NOMO-1 (cell line): ENCODE measurements around the gene CD8B2.
"Not testable (repeated sequence)": the region's sequence is repeated elsewhere in the genome, so short reads cannot be mapped to it uniquely, and the experiment has no call there.

Experiments
- DNase-seq, 2 experiments: peaks; one replicate each; lab custom pipeline; 2025; ENCODE audit not compliant: unreplicated experiment in 2 of 2; lab: John Stamatoyannopoulos, UW

Gene CD8B2

DNA sequence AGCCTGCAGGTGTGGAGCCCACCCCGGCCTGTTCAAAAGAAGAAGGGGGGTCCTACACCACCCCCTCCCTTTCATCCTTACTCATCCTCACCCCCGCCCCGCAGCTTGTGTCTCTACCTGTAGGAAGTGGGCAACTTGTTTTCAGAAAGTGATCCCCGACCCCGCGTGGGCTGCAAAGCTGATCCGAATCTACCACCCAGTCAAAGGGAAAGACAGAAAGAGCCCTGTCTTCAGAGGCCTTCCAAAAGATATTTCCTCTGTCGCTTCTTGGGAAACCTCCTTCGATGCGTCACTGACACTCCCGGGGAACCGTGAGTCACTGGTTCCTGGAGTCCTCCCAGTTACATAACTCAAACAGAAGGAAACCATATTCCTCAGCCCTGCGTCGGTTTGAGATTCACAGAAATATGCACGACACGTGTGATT is 24.3 kb downstream of the CD8B2 start:
- peak in 1 of 2 experiments; percentile 29 for DNase-seq

DNA sequence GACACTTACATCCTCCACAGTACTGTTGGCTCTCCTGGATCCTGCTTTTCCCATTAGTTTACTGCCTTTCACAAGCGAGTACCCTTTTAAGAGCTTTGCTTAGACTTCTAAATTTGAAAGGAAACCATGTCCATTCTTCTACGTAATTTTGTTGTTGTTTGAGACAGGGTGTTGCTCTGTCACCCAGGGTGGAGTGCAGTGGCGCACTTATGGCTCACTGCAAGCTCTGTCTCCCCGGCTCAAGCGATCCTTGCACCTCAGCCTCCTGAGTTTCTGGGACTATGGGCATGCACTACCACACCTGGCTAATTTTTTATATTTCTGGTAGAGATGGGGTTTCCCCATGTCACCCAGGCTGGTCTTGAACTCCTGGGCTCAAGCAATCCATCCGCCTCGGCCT is 24.8 kb downstream of the CD8B2 start:
- not testable (repeated sequence) for DNase-seq

DNA sequence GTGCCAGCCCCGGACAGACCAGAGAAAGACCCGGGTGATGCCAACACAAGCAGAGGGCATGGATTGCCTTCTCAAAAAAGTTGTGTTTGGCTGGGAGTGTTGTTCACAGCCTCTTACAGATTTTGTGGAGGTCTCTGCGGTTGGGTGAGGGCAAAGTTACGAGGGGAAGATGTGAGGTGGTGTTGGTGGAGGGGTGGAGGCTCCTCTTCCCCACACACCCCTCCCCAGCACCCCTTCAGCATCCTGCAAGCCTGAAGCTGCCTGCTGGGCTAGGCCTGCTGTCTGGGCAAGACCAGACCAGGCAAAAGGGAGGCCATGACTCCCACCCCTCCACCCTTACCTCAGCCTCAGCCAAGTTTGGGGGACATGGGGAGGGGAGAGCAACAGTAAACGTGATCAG is 26.2 kb downstream of the CD8B2 start:
- DNase-seq = not testable (repeated sequence)

DNA sequence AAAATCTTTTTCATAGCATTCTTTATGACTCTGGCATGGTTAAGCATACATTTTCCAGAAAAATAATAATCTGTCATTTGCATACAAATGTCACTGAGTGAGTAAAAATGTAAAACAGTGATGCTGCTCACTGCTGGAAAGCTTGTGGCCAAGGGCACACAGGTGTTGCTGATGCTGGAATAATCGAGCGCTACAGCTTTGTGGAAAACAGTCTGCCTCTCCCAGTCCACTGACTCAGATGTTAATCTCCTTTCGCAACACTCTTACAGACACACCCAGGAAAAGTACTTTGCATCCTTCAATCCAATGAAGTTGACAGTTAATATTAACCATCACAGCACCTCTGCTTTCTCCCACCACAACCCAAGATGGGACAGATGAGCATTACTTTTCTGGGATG is 27.7 kb downstream of the CD8B2 start:
- DNase-seq = not testable (repeated sequence)

DNA sequence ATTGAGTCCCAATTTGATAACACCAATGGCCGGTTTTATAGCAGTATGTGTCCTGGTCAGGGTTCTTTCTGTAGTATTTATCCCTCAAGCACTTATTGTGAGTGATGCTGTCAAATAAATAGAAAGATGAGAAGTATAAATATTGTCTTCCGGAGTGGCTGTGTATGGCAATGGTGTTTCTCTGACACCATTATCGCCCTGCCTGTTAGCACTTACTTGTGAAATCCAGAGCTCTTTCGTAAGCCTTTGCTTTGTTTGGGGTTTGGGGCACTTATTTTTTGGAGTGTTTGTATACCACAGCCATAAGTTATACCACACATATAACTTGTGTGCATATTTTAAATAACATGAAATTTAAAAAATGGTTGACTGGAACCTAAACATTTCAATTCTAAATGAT is 29.3 kb downstream of the CD8B2 start:
- peak; percentile 19 to 24 for DNase-seq

DNA sequence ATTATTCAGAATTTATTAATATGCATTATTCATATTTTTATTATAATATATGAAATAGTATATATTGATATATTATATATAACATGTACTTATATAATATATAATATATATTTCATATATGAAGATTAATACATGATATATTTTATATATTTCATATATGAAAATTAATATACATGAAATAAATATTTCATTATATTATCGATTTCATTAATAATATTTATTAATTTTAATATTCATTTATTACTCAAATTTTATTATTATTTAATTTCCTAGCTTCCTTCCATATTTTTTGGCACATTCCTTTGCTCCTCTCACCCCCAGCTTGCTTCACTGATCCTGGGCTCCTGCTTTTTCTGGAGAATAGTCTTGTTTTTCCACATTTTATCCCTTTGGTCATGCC is 29.7 kb downstream of the CD8B2 start:
- DNase-seq = no peak

DNA sequence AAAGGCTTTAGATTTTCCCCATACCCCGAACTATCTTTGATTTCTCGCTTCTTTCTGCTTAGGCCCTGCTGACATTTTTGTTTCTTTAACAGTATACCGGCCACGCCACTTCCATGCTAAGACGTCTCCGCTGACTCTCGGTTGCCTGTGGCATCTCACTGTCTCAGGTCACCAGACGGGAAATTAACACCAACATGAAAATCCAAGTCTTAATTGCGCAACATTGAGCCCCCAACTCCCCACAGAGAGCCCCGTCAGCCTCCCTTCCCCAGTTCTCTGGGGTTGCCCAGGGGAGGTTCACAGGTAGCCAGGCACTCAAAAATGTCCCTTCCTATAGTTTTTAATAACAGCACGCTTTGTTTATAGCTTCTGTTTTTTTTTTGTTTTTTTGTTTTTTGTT is 30.2 kb downstream of the CD8B2 start:
- DNase-seq = no peak

DNA sequence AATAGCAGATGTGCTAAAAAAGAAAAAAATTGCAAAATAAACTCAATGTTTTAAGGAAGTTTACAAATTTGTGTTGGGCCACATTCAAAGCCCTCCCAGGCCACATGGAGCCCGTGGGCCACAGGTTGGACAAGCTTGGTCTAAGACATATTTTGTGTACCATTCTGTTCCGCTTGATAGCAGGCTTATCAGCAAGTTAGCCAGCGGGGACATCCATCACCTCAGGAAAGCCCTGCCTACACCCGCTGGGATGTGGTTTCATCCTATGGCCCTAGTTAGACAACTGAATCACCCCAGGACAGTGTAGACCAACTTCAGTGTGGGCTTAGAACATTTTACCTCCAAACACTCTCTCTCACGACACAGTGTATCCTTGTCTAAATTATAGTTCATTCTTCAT is 32.6 kb downstream of the CD8B2 start:
- no peak for DNase-seq

DNA sequence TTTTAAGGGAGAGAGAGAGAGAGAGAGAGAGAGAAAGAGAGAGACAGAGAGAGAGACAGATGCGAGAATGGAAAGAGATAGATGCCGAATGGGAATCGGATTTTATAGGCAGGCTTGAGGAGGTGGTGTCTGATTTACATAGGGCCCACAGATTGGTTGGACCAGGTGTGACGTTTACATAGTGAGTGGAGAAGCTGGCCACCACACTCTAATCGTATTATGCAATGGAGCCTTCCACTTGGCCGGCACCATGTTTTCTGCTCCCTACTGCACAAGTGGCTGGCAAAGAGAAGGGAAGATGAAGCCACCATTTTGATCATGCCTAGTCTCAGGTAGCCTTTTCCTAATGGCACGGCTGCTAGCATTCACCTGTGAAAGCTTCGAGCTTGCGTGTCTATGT is 33.9 kb downstream of the CD8B2 start:
- DNase-seq = no peak

DNA sequence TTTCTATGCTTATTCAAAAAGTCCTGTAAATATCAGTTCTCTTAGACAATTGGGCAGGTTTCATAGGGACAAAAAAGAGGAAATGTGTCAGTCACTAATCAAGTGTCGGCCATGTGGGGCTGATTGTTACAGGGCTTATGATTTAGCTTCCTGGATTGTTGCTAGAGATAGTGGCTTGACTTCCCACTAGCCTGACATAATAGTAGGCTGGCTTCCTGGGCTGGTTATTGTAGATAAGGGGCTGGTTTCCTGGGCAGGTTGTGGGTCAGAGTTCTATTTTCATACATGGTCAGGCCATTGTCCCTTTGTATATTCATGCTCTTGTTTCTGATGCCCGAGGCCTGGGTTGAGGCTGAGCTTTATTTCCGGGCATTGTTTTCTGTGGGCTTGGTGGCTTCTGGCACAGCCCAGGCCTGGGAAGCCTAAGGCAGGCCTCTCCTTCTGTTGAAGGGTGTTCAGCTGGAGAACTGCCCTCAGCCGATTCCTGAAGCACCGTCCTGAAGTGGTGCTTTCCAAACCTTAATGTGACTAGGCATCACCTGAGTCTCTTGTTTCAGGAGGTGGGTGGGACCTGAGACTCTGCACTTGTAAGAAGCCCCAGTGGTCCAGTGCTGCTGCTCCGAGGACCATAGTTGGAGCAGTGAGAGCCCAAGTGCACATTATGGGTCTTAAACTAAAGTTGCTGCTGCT is 37.0 kb downstream of the CD8B2 start:
- no peak for DNase-seq

DNA sequence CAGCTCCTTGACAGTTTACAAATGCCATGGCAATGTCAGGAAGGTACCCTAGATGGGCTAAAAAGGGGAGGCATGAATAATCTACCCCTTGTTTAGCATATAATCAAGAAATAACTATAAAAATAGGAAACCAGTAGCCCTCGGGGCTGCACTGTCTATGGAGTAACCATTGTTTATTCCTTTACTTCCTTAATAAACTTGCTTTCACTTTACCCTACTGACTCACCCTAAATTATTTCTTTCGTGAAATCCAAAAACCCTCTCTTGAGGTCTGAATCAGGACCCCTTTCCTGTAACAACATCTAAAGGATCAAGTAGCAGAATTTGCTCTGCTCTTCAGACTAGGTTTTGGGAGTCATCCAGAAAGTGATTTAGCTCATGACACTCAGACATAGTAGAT is 43.7 kb downstream of the CD8B2 start:
- DNase-seq = peak in 1 of 2 experiments; percentile 8

DNA sequence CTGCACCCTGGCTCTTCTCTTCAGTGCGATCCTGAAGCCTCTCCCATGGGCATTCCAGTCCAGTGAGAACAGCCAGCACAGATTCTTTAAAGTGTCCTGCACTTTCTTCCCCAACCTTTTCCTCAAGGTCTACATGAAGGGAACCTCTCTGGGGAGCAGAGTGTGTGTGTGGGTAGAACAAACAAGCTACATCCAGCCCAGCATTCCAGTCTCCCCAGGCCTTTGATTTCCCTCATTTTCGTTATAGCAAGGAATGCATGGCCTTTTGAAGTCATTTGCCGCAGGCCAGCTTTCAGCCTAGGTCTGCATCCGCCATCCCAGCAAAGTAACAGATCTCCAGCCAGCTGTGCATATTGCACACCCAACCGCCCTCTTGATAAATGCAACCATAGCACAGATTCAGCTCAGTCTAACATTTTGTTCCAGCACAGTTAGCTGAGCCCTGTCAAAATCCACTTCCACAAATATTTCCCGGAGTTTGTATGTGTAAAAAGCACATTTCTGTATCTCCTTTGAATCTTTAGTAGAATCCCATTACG is 44.6 kb downstream of the CD8B2 start:
- DNase-seq = no peak

DNA sequence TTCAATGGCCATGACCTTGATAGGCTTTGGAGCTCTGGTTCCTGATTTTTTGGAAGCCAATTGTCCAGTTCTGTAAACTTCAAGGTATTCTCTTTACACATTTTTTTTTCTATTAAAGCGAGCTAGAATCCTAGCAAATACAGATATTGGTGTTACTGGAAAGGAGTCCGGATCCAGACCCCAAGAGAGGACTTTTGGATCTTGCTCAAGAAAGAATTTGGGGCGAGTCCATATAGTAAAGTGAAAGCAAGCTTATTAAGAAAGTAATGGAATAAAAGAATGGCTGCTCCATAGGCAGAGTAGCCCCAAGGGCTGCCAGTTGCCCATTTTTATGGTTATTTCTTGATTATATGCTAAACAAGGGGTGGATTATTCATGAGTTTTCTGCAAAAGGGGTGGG is 45.1 kb downstream of the CD8B2 start:
- DNase-seq = no peak

DNA sequence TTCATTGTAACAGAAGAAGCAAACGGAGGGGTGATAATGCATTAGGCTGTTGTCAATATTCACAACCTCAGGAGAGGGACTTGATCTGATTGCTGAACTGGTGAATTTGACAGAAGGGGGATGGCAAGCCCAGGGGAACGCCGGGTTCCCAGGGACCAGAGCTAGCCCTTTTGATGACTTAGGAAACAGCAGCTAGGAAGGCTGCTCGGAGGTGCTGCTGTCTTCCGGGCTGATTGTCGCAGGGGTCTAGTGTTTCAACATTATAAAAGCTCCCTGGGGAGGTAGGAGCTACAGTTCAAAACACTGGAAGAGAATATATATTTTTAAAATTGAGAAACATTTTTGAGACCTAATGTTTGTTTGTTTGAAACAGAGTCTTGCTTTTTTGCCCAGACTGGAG is 47.3 kb downstream of the CD8B2 start:
- DNase-seq = no peak

DNA sequence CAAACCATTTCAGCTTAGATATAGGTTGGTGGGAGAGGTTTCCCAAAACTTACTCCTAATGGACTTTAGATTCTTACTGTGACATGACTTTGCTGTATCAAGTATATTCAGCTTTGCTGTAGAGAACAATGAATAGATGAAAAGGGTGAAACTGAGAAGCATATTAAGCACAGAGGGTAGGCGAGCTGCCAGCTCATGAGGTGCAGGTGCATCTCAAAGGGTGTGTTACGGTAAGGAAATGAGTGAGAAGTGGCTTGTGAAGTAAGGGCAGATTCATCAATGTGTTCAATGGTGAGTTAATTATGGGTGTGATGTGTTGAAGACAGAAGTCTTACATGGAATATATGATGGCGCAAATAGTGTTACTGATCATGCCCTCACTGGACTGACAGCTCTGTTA is 49.3 kb downstream of the CD8B2 start:
- no peak for DNase-seq

DNA sequence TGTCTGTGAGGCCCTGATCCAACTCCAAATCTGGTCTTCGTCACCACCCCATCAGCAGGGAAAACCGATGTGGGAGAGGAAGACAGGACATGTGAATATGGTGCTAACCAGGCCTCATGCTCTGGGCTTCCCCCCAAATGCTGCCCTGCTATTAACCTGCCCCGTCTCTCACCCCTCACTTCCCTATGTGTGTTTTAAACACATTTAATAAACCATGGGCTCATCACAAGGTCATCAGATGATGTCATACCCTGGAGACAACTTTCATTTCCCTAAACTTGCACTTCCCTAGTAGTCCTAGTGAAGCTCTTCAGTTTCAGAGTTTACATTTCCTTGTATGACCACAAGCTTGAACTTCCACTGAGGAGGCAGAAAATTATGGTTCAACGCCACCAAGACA is 49.9 kb downstream of the CD8B2 start:
- DNase-seq = peak; percentile 73 to 95

DNA sequence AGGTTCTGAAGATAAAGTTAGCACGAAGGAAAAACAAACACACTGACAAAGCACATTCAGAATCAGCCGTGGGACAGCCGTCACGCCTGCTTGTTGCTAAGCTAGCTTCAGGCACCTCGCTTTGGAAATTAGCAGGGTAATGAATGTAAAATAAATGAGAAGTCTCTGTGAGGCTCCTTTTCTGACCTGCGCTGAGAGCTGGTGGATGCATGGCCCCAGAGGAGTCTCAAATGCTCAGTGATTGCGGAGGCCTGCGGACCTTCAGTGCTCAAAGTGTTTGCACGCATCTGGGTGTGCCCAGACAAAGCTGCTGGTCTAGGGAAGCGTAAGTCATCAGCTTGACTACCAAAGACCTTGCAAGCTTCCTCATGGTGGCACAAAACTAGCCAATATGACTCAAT is 50.6 kb downstream of the CD8B2 start:
- peak in 1 of 2 experiments; percentile 31 for DNase-seq

DNA sequence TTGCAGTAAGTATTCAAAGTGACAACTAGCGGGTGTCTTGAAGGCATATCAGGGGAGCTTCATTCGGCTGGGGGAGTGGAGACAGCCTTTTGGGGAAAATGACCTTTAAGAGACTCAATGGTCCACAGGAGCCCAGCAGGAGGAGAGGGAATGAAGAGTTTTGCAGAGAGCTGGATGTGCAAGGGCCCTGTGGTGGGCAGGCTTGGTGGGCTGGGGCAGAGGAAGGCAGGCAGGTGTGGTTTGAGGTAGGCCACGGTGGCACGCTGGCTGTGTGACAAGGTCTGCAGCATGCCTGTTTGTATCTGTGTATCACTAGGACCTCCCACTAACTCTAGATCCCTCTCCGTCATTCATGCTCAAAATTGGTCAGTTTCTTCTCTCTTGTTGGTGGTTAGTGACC is 53.7 kb downstream of the CD8B2 start:
- no peak for DNase-seq

DNA sequence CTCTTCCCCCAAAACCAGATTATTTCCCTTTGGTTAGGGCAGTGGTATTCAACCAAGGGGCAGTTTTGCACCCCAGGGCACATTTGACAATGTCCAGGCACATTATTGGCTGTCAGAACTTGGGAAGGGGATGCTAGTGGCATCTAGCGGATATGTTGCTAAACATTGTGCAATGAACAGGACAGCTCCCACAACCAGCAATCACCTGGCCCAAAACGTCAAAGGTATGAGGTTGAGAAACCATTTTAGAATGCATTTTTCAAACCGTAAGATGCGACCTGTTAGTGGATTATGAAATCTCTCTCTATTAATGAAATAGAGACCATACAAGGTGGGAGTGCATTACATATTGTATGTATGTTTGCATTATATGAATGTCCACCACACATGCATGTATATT is 54.2 kb downstream of the CD8B2 start:
- no peak for DNase-seq

DNA sequence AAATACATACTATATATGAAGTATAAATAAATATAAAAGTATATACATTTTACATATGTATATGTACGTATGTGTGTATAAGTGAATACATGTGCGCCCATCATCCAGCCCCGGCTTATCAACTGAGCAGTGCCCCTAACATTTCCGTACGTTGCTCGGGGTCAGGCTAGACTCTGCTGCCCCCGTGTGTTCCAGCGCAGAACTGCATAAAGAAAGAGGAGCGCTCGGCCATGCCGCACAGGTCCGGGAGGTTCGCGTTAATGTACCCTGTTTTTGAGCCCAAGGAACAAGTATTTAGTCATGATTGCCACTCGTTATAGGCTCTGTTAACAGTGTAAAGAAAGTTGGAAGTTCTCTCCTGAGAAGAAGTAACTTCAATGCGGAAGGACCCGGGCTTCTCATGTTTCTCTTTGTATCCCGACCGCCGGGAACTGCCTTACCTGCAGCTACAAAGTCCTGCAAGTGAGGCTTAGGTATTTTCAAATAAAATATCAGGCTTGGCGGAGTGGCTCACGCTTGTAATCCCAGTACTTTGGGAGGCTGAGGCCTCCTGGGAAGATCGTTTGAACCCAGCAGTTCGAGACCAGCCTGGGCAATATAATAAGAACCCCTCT is 55.7 kb downstream of the CD8B2 start:
- peak; percentile 70 to 74 for DNase-seq

DNA sequence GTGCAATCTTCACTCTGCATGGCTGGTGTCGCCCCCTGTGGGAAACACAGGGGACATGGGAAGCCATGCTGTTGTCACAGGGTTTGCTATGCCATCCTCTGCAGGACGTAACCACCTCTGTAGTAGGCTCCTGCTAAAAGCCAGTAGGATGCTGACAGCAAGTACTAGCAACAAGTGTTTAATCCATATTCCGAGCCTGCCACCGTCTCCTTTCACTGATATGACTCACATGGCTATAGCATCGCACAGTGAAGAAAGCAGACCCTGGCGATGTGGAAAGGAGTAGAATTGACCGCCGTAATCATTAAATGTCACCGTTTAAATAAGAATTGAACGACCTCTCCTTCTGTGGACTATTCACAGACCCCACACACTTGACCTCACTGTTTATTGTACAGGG is 57.8 kb downstream of the CD8B2 start:
- no peak for DNase-seq

DNA sequence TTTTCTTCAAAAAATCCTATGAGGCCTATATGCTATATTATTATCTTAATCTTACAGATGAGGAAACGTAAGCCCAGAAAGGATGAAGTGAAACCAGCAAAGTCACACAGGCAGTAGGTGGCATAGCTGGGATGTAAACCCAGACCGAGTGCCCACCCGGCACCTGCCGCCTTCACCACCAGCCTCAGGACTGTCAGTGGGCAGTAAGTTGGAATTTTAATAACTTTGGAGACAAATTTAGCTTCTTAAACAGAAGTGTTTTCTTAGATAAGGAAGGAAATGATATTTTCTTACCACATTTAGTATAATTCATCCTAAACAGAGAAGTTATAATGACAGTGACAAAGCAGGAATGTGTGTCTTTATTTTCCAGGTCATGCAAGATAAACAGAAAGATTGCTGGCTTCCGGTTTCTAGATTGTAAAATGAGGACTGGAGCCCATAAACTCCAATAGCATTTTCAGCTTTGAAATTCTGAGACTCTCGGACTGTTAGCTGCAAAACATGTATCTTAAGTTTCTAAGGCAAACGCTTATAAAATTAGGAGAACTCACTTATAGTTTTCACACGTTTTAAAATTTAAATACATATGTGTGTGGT is 59.3 kb downstream of the CD8B2 start:
- DNase-seq = peak; percentile 65 to 96
